Stomach (tissue), 4 donors: ENCODE measurements around the gene MRTO4.
"Not testable (repeated sequence)": the region's sequence is repeated elsewhere in the genome, so short reads cannot be mapped to it uniquely, and the experiment has no call there.

ENCODE experiments used
- EP300 ChIP-seq: sonication (generic); formaldehyde crosslinking; IDR thresholded peaks from one replicate; pipeline ENCODE4 v1.6.1; 2017; ENCODE audit warnings: antibody characterized with exemption
- POLR2A ChIP-seq, 4 donors: fragments of 450-650 bp; IDR thresholded peaks; one replicate each; pipeline ENCODE4 v1.6.1; 2016; ENCODE audit warnings: antibody characterized with exemption in 4 of 4, control low read depth in 2 of 4, mild to moderate bottlenecking in 1 of 4, moderate library complexity in 1 of 4
- POLR2AphosphoS5 ChIP-seq, 3 donors: sonication (generic); formaldehyde crosslinking; IDR thresholded peaks; one replicate each; pipeline ENCODE4 v1.6.1; 2016; ENCODE audit warnings: antibody characterized with exemption in 3 of 3
- TF ChIP-seq, protein P1 (sequence below), 7 experiments: fragments of 450-650 bp in 4 of 7; fragments of 200-600 bp in 3 of 7; sonication (generic) in 3 of 7; IDR thresholded peaks; one replicate each; pipeline ENCODE4 v1.5.1; 2016 to 2019; ENCODE audit warnings: antibody characterized with exemption in 7 of 7, control low read depth in 2 of 7, mild to moderate bottlenecking in 1 of 7

DNA sequence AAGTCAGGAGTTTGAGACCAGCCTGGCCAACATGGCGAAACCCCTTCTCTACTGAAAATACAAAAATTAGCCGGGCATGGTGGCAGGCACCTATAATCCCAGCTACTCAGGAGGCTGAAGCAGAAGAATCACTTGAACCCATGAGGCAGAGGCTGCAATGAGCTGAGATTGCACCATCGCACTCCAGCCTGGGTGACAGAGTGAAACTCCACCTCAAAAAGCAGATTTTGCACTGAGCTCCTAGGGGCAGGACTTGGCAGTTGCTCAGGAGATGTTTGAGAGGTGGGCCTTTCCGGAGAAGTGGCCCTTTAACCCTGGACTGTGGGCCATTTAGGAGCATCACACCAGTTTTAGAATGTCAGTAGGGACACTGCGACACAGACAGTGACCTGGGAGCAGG lies 4.7 kb downstream of the MRTO4 start:
- not testable (repeated sequence) for TF ChIP-seq POLR2A (IDR thresholded peaks at IDR 0.05); POLR2AphosphoS5 (IDR thresholded peaks at IDR 0.05); EP300
- TF ChIP-seq, protein P1, sequence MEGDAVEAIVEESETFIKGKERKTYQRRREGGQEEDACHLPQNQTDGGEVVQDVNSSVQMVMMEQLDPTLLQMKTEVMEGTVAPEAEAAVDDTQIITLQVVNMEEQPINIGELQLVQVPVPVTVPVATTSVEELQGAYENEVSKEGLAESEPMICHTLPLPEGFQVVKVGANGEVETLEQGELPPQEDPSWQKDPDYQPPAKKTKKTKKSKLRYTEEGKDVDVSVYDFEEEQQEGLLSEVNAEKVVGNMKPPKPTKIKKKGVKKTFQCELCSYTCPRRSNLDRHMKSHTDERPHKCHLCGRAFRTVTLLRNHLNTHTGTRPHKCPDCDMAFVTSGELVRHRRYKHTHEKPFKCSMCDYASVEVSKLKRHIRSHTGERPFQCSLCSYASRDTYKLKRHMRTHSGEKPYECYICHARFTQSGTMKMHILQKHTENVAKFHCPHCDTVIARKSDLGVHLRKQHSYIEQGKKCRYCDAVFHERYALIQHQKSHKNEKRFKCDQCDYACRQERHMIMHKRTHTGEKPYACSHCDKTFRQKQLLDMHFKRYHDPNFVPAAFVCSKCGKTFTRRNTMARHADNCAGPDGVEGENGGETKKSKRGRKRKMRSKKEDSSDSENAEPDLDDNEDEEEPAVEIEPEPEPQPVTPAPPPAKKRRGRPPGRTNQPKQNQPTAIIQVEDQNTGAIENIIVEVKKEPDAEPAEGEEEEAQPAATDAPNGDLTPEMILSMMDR (IDR thresholded peaks at IDR 0.05): not testable (repeated sequence)
